GM12891 (cell line): Measurements from ENCODE around the gene RNASE4.
"Not testable (repeated sequence)": the region's sequence is repeated elsewhere in the genome, so short reads cannot be mapped to it uniquely, and the experiment has no call there.

Experiments used
- DNase-seq: peaks from one replicate; pipeline ENCODE4 v3.0.0; 2011; ENCODE audit warnings: low spot score; ENCODE audit not compliant: insufficient read length
- FAIRE-seq: peaks from 2 replicates; lab custom pipeline; 2011; peaks lifted over from hg19 to GRCh38; lab: Jason Lieb, UNC
- PAX5 ChIP-seq: IDR thresholded peaks from 2 replicates; pipeline ENCODE4 v1.6.1; 2011; ENCODE audit warnings: low read length, moderate library complexity, mild to moderate bottlenecking; ENCODE audit not compliant: insufficient read depth, severe bottlenecking
- POLR2A ChIP-seq: IDR thresholded peaks from 2 replicates; pipeline ENCODE4 v1.6.1; 2011; ENCODE audit warnings: low read depth, low read length, control low read depth
- POLR2AphosphoS5 ChIP-seq: IDR thresholded peaks from 2 replicates; pipeline ENCODE4 v1.6.1; 2011; ENCODE audit warnings: low read depth, low read length, control low read depth
- POU2F2 ChIP-seq: IDR thresholded peaks from 2 replicates; pipeline ENCODE4 v1.6.1; 2011; ENCODE audit warnings: low read depth, mild to moderate bottlenecking, control low read depth, low read length, moderate library complexity
- SPI1 ChIP-seq: IDR thresholded peaks from 2 replicates; pipeline ENCODE4 v1.6.1; 2011; ENCODE audit warnings: low read depth, low read length, control low read depth
- TAF1 ChIP-seq: IDR thresholded peaks from 2 replicates; pipeline ENCODE4 v1.6.1; 2011; ENCODE audit warnings: low read depth, low read length, control low read depth

Gene RNASE4

DNA sequence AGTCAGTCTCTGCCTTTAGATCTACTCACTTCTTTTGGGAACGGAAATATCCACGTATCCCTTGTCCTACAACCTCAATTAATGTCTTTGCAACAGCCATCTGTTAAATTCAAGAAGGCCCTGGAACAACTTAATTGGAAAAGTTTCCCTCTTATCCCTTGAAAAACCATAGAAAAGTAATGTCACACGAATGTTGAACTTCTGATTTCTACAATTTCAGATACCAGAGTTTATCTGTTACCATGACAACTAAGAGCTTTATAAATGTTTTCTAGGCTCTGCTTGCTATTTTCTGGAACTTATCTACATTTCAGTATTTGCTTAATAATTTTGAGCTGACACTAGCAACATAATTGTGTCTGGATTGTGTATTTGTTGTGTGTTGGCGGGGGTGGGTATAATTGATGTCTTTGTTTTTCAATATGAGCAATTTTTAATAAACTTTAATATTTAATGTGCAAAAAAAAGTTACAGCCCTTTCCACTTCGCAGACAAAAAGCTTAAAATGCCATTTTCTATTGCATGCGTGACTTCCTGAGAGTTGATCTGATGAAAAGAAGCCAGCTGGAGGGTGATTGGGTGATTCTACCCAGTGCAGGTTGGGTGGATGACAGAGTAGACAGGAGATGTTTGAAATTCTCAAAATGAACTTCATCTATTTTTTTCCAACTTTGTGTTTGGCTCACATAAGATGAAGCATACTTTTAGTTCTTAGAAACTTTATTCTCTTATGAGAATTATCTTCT is 49.5 kb downstream of the RNASE4 start:
- TF ChIP-seq SPI1 (no peak), TAF1 (no peak), POLR2A (no peak), POU2F2 (no peak)
- FAIRE-seq (no peak), DNase-seq (no peak)

DNA sequence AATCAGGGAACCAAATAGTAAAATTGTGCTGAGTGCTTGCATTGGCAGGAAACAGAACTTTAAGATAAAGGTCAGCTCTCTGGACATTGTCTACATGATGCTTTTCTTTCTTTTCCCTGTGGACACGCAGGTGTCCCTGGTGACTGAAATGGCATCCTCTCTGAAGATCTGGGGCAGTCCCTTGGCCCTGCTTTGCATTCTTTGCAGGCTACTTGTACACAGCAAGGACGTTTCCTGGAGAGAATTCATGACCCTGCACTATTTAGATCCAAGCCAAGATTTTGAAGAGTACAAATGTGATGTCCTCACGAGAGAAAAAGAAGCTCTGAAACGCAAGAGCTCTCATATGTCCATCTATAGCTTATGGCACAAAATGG is 50.1 kb downstream of the RNASE4 start:
- no peak for DNase-seq
- TF ChIP-seq POU2F2 (0 out of 2 replicates have a peak, but pooled peaks have one; percentile 13), SPI1 (no peak)
- FAIRE-seq, result no peak

DNA sequence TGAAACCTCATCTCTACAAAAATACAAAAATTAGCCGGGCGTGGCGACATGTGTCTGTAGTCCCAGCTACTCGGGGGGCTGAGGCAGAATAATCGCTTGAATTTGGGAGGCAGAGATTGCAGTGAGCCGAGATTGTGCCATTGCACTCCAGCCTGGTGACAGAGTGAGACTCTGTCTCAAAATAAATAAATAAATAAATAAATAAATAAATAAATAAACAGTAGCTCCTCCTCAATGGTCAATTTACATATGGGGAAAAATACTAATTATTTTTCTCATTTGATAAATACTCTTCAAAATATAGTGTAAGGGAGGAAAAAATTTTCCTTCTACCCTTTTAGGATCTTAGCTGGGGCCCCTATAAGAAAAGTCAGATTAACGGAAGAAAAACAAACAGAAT is 53.9 kb downstream of the RNASE4 start:
- DNase-seq, FAIRE-seq: not testable (repeated sequence)

DNA sequence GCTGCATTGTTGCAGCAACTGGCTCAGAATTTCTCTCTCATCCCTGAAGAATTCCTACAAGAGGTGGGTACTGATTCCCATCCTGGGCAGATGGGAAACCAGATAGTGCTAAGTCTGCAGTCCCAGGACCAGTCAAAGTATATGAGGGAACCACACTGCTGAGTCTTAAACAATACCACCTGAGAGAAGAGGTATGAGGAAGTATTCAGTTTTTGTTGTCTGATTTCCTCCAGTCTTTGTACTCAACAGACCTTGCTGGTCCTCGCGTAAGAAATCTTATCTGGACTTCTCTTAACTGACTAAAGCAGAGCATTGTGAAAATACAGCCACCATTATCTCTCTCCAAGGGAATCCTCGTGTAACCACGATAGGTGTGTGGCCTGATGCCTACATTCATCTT is 57.8 kb downstream of the RNASE4 start:
- FAIRE-seq, result no peak
- TF ChIP-seq PAX5 (no peak), POU2F2 (no peak), POLR2AphosphoS5 (no peak), TAF1 (no peak), SPI1 (no peak), POLR2A (no peak)
- DNase-seq, result no peak

DNA sequence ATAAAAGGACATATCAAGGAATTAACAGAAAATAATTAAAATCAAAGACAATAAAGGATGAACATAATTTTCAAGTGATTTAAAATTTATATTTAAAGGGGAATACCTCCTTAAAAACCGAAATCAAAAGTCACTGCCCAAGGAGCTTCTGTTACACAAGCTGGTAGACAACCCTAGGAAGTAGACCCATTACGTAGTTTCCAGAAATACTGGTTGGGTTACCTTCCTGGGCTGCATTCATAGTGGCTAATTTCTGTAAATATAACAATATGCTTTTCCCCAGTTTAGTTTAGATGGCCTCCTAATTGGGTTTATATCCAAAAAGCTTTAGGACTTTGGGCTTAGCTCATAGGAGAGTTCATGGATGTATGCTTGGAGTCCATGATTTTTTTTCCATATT is 59.2 kb downstream of the RNASE4 start:
- FAIRE-seq (no peak), DNase-seq (no peak)
- TF ChIP-seq PAX5 (no peak), POU2F2 (no peak), POLR2AphosphoS5 (no peak), SPI1 (no peak), TAF1 (no peak), POLR2A (no peak)

DNA sequence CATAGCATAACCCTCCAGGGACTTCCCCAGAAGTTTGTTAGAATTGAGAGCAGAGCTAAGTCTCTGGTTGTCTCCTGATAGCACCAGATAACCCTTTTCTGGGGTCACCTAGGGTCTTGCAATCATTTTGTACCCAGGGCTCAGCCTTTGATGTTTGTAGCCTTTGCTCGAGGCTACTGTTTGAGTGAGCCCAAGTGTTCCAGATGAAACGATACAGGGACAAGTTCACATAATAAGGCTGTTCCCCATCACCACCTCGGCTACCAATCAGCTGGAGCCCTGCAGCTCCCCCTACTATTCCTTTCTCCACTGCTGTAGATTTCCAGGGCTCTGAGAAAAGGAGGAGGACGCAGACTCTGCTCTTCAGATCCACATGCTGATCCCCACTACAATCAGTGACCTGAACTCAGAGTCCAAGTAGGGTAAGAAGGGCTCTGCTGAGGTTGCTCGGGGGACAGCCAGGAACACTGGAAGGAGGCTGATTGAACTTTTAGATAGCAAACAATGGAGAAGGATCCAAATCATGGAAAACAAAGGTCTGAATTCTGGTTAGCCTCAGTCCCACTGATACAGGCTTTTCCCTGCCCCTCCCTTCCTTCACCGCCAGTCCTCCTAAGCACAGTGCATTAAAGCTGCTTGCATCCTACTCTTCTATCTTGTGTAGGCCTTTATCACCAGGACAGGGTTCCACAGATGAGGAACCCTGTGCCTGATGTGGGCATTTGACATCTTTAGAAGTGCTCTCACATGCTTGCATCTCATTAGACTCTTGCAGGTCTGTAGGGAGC is 61.4 kb downstream of the RNASE4 start, which contains the start of gene EDDM3A:
EDDM3A (plus strand) TSS at position 317 of the 788 bp plus-strand sequence. CDS start 1,694 bp downstream, outside the sequence.
- DNase-seq, result no peak
- TF ChIP-seq SPI1 (no peak), POU2F2 (no peak), TAF1 (no peak)

DNA sequence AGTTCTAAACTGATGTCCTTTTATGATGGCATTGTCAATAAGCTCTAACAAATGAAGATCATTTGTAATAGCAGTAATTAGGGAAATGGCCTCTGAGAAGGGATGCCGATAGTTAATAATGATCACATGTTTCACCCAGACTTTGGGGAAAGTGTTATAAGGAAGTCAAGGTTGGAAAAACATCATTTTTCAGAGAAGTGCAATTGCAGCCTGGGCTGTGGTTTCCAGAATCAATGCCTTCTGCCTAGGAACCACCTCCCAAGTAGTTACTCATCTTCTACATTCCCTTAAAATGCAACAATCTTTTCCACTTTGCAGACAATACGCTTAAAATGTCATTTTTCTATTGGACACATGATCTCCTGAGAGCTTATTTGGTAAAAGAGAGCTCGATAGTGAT is 62.2 kb downstream of the RNASE4 start:
- DNase-seq, result no peak

More for the DNA sequence above, 61.4 kb downstream of the RNASE4 start, which contains the start of gene EDDM3A:
- no peak for FAIRE-seq

DNA sequence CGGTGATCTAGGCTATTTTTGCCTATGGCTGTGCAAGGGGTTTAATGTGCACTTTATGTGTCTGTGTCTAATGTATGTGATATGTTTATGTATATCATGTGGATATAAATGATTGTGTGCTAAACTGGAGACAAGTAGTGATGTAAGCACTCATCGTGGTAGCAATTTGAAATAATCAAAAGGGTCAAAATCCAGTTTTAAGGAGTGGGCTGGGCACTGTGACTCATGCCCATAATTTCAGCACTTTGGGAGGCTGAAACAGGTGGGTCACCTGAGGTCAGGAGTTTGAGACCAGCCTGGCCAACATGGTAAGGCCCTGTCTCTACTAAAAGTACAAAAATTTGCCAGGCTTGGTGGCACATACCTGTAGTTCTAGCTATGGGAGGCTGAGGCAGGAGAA is 64.1 kb downstream of the RNASE4 start:
- no peak for TF ChIP-seq PAX5
- TF ChIP-seq POLR2AphosphoS5, result no peak
- TF ChIP-seq SPI1, result no peak
- TF ChIP-seq TAF1, result no peak
- TF ChIP-seq POU2F2, result no peak
- TF ChIP-seq POLR2A, result no peak

More for the DNA sequence above, 62.2 kb downstream of the RNASE4 start:
- no peak for FAIRE-seq
- TF ChIP-seq SPI1 (no peak), POU2F2 (no peak), POLR2A (no peak), TAF1 (no peak), POLR2AphosphoS5 (no peak), PAX5 (no peak)

DNA sequence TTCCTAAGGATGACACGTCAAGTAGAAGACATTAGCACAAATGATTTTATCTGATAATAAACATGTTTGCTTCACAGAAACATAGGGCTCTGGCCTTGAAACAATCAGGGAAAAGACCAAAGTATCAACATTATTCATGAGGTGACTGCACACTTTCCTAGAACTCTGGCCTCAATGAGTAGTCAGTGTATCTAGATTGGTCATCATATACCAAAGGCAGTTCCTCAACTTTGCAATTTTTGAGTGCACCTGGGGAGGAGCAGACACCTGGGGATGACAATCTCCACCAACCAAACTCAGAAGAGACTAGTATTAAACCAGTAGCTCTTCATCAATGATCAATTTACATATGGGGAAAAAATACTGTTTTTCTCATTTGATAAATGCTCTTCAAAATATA is 65.8 kb downstream of the RNASE4 start:
- FAIRE-seq, result no peak
- TF ChIP-seq POU2F2 (no peak), SPI1 (no peak), TAF1 (no peak), PAX5 (no peak), POLR2A (no peak), POLR2AphosphoS5 (no peak)
- DNase-seq, result no peak

More for the DNA sequence above, 64.1 kb downstream of the RNASE4 start:
- FAIRE-seq (no peak), DNase-seq (no peak)
